T-helper 2 cell treated with Interferon-gamma antibody and Interleukin-4, amounts not matched to agents 5 μg/mL and 100 μg/mL, for 36 hours (primary cell): ENCODE data around the gene OLFM1.
"Not testable (repeated sequence)": the region's sequence is repeated elsewhere in the genome, so short reads cannot be mapped to it uniquely, and the experiment has no call there.

Source experiments
- DNase-seq: peaks from one replicate; pipeline ENCODE4 v3.0.0; 2021; ENCODE audit warnings: low spot score
- H3K27ac Mint-ChIP-seq: one replicate; pipeline ENCODE4 v1.8.0; 2021; ENCODE audit warnings: mild to moderate bottlenecking, mixed read lengths
- H3K27me3 Mint-ChIP-seq: one replicate; pipeline ENCODE4 v1.8.0; 2021; ENCODE audit warnings: low read depth, mixed read lengths
- H3K36me3 Mint-ChIP-seq: one replicate; pipeline ENCODE4 v1.8.0; 2021; ENCODE audit warnings: low read depth, mixed read lengths
- H3K4me1 Mint-ChIP-seq: one replicate; pipeline ENCODE4 v1.8.0; 2021; ENCODE audit warnings: low read depth, mixed read lengths
- H3K4me3 Mint-ChIP-seq: one replicate; pipeline ENCODE4 v1.8.0; 2022; ENCODE audit warnings: mild to moderate bottlenecking, moderate library complexity, mixed read lengths
- H3K9me3 Mint-ChIP-seq: one replicate; pipeline ENCODE4 v1.8.0; 2021; ENCODE audit warnings: mixed read lengths

OLFM1 gene

GRCh38 chr9:135108831-135109510 is 21.5 kb downstream of the OLFM1 start:
- no peak overlapping the region for H3K27ac Mint-ChIP-seq
- no peak for DNase-seq
- H3K9me3 Mint-ChIP-seq: no peaks in the 10 kb centered on the region
- H3K4me1 Mint-ChIP-seq: no peaks in the 10 kb centered on the region
- H3K36me3 Mint-ChIP-seq: no peaks in the 10 kb centered on the region
- peaks cover 10% of the 10 kb centered on the region for H3K27me3 Mint-ChIP-seq
- H3K4me3 Mint-ChIP-seq: no peak overlapping the region

GRCh38 chr9:135109650-135110049 is 22.2 kb downstream of the OLFM1 start:
- Mint-ChIP-seq H3K4me1 (no peaks in the 10 kb centered on the region), H3K27me3 (peaks cover 10% of the 10 kb centered on the region), H3K36me3 (no peaks in the 10 kb centered on the region), H3K27ac (no peak overlapping the region), H3K9me3 (no peaks in the 10 kb centered on the region), H3K4me3 (no peak overlapping the region)
- no peak for DNase-seq

GRCh38 chr9:135110416-135110815 is 22.9 kb downstream of the OLFM1 start:
- DNase-seq: no peak
- Mint-ChIP-seq H3K4me3 (no peak overlapping the region), H3K4me1 (no peaks in the 10 kb centered on the region), H3K36me3 (no peaks in the 10 kb centered on the region), H3K27me3 (peaks cover 10% of the 10 kb centered on the region), H3K9me3 (no peaks in the 10 kb centered on the region), H3K27ac (no peak overlapping the region)

GRCh38 chr9:135111600-135111999 is 24.1 kb downstream of the OLFM1 start:
- not testable (repeated sequence) for DNase-seq, H3K9me3 Mint-ChIP-seq, H3K4me3 Mint-ChIP-seq, H3K36me3 Mint-ChIP-seq, H3K4me1 Mint-ChIP-seq, H3K27ac Mint-ChIP-seq
- H3K27me3 Mint-ChIP-seq: peaks cover 10% of the 10 kb centered on the region

GRCh38 chr9:135116371-135116770 is 28.9 kb downstream of the OLFM1 start:
- no peak for DNase-seq
- Mint-ChIP-seq H3K27ac (no peak overlapping the region), H3K27me3 (no peaks in the 10 kb centered on the region), H3K4me1 (no peaks in the 10 kb centered on the region), H3K9me3 (peaks cover 10% of the 10 kb centered on the region), H3K4me3 (no peak overlapping the region), H3K36me3 (no peaks in the 10 kb centered on the region)

GRCh38 chr9:135116881-135117280 is 29.4 kb downstream of the OLFM1 start:
- Mint-ChIP-seq H3K4me3 (no peak overlapping the region), H3K27ac (no peak overlapping the region), H3K27me3 (no peaks in the 10 kb centered on the region), H3K4me1 (no peaks in the 10 kb centered on the region), H3K9me3 (peaks cover 10% of the 10 kb centered on the region), H3K36me3 (no peaks in the 10 kb centered on the region)
- DNase-seq: no peak

GRCh38 chr9:135117281-135117680 is 29.8 kb downstream of the OLFM1 start:
- no peaks in the 10 kb centered on the region for H3K36me3 Mint-ChIP-seq
- H3K27me3 Mint-ChIP-seq: no peaks in the 10 kb centered on the region
- no peak overlapping the region for H3K4me3 Mint-ChIP-seq
- DNase-seq: no peak
- no peak overlapping the region for H3K27ac Mint-ChIP-seq
- no peaks in the 10 kb centered on the region for H3K4me1 Mint-ChIP-seq
- H3K9me3 Mint-ChIP-seq: peaks cover 10% of the 10 kb centered on the region

- no peaks in the 10 kb centered on the region for H3K27me3 Mint-ChIP-seq
- H3K9me3 Mint-ChIP-seq: peaks cover 10% of the 10 kb centered on the region
- H3K4me1 Mint-ChIP-seq: no peaks in the 10 kb centered on the region
- no peak overlapping the region for H3K27ac Mint-ChIP-seq
- no peaks in the 10 kb centered on the region for H3K36me3 Mint-ChIP-seq
- no peak for DNase-seq
- H3K4me3 Mint-ChIP-seq: no peak overlapping the region
Measured at GRCh38 chr9:135119496-135120064, 32.1 kb downstream of the OLFM1 start.

GRCh38 chr9:135120249-135120648 is 32.8 kb downstream of the OLFM1 start:
- Mint-ChIP-seq H3K9me3 (peaks cover 10% of the 10 kb centered on the region), H3K4me3 (no peak overlapping the region), H3K4me1 (no peaks in the 10 kb centered on the region), H3K27ac (no peak overlapping the region), H3K36me3 (no peaks in the 10 kb centered on the region), H3K27me3 (no peaks in the 10 kb centered on the region)
- DNase-seq: no peak

- Mint-ChIP-seq H3K27me3 (no peaks in the 10 kb centered on the region), H3K4me1 (no peaks in the 10 kb centered on the region), H3K36me3 (no peaks in the 10 kb centered on the region), H3K4me3 (no peak overlapping the region), H3K9me3 (peaks cover 10% of the 10 kb centered on the region), H3K27ac (no peak overlapping the region)
- DNase-seq: no peak
Measured at GRCh38 chr9:135122316-135122715, 34.8 kb downstream of the OLFM1 start.

GRCh38 chr9:135123126-135123772 is 35.8 kb downstream of the OLFM1 start:
- Mint-ChIP-seq H3K9me3 (peaks cover 10% of the 10 kb centered on the region), H3K27me3 (no peaks in the 10 kb centered on the region), H3K36me3 (no peaks in the 10 kb centered on the region), H3K4me1 (no peaks in the 10 kb centered on the region), H3K4me3 (no peak overlapping the region), H3K27ac (no peak overlapping the region)
- no peak for DNase-seq

GRCh38 chr9:135123773-135124134 is 36.3 kb downstream of the OLFM1 start:
- Mint-ChIP-seq H3K9me3 (peaks cover 10% of the 10 kb centered on the region), H3K4me3 (no peak overlapping the region), H3K27me3 (no peaks in the 10 kb centered on the region), H3K27ac (no peak overlapping the region), H3K36me3 (no peaks in the 10 kb centered on the region), H3K4me1 (no peaks in the 10 kb centered on the region)
- no peak for DNase-seq

GRCh38 chr9:135126451-135127187 is 39.2 kb downstream of the OLFM1 start:
- Mint-ChIP-seq H3K9me3 (no peaks in the 10 kb centered on the region), H3K27ac (no peak overlapping the region), H3K4me1 (no peaks in the 10 kb centered on the region), H3K36me3 (no peaks in the 10 kb centered on the region), H3K27me3 (no peaks in the 10 kb centered on the region), H3K4me3 (no peak overlapping the region)
- DNase-seq: no peak
